Panc1 (cell line): ENCODE measurements around the gene HCFC1. TPM values are rescaled to one million over a fixed set of nuclear protein-coding genes. Genes with fewer than 3 reads are reported as not detected.

Source experiments
- ATAC-seq: fragments of 200-7000 bp; cut with Tn5 transposase; 2 replicates; pipeline ENCODE4 v1.9.1; 2020; ENCODE audit warnings: mild to moderate bottlenecking, moderate library complexity
- BruUV-seq: library from RNA; stranded (reverse); fragments of 400-500 nt; replicated peaks from 2 replicates; lab custom pipeline; 2021; lab: Mats Ljungman, UMichigan
- CTCF ChIA-PET: fragments of 300-600 bp; sonication (Branson Sonifier 250); formaldehyde crosslinking; loops from one replicate; lab custom pipeline; 2022; ENCODE audit warnings: antibody characterized with exemption; lab: Charles Lee
- POLR2A ChIA-PET: fragments of 300-600 bp; sonication (Branson Sonifier 250); formaldehyde crosslinking; loops from one replicate; lab custom pipeline; 2022; ENCODE audit warnings: antibody characterized with exemption; lab: Charles Lee
- DNase-seq: peaks from one replicate; pipeline ENCODE4 v3.0.0-alpha.2; 2010; ENCODE audit warnings: low read depth, low spot score
- H3K27ac ChIP-seq: 2 replicates; pipeline ENCODE4 v1.5.1; 2011; ENCODE audit warnings: mild to moderate bottlenecking, low read length, inconsistent platforms
- H3K27me3 ChIP-seq: fragments of 200-500 bp; sonication (Bioruptor generic); 2 replicates; pipeline ENCODE4 v1.6.0; 2014; ENCODE audit warnings: low read length, inconsistent platforms; ENCODE audit not compliant: control insufficient read depth, insufficient read depth
- H3K36me3 ChIP-seq: fragments of 200-500 bp; sonication (Bioruptor generic); 2 replicates; pipeline ENCODE4 v1.5.1; 2014; ENCODE audit warnings: inconsistent platforms, mild to moderate bottlenecking, low read length, moderate library complexity; ENCODE audit not compliant: control insufficient read depth, insufficient read depth
- H3K4me1 ChIP-seq: 2 replicates; pipeline ENCODE4 v1.5.1; 2011; ENCODE audit warnings: inconsistent platforms, mild to moderate bottlenecking, low read length, moderate library complexity; ENCODE audit not compliant: control insufficient read depth, insufficient read depth
- H3K4me3 ChIP-seq, 2 experiments: 2 replicates each; pipeline ENCODE4 v1.5.1; 2011 to 2012; ENCODE audit warnings: low read depth in 2 of 2, low read length in 2 of 2, mild to moderate bottlenecking in 2 of 2, inconsistent platforms in 1 of 2, moderate library complexity in 1 of 2
- H3K9me3 ChIP-seq: fragments of 200-500 bp; sonication (Bioruptor generic); 2 replicates; pipeline ENCODE4 v1.5.1; 2014; ENCODE audit warnings: low read depth, mild to moderate bottlenecking, inconsistent platforms, low read length, moderate library complexity; ENCODE audit not compliant: control insufficient read depth, insufficient read depth
- POLR2AphosphoS5 ChIP-seq: IDR thresholded peaks from 2 replicates; pipeline ENCODE4 v1.6.1; 2012; ENCODE audit warnings: mild to moderate bottlenecking, low read depth, low read length, moderate library complexity
- SIN3A ChIP-seq: IDR thresholded peaks from 2 replicates; pipeline ENCODE4 v1.6.1; 2012; ENCODE audit warnings: low read depth, mild to moderate bottlenecking, low read length, moderate library complexity, borderline replicate concordance; ENCODE audit not compliant: insufficient read depth
- TCF7L2 ChIP-seq: IDR thresholded peaks from 2 replicates; pipeline ENCODE4 v1.6.1; 2011; ENCODE audit warnings: mild to moderate bottlenecking, low read depth, low read length, inconsistent platforms
- in situ Hi-C: cut with HindIII; loops from 2 replicates; pipeline ENCODE4 v1.10.0; 2016; ENCODE audit warnings: low sequenced_read_pairs, low pct_unique_long_range_greater_than_20kb
- intact Hi-C: fragments of 100-400 bp; cut with micrococcal nuclease; formaldehyde crosslinking; loops from one replicate; pipeline ENCODE4 v1.10.0; 2022; ENCODE audit not compliant: unreplicated experiment
- total RNA-seq: library from RNA; stranded (reverse); gene quantifications from one replicate; pipeline ENCODE4 v1.2.1, GENCODE V29; 2021; ENCODE audit not compliant: unreplicated experiment
- TF ChIP-seq, protein P1 (sequence below), 2 experiments: IDR thresholded peaks; 2 replicates each; pipeline ENCODE4 v1.6.1; 2011 to 2012; ENCODE audit warnings: low read depth in 2 of 2, control low read depth in 1 of 2, low read length in 1 of 2, mild to moderate bottlenecking in 1 of 2, moderate library complexity in 1 of 2; ENCODE audit not compliant: insufficient read depth in 1 of 2
- TF ChIP-seq, protein P2 (sequence below): fragments of 450-650 bp; IDR thresholded peaks from 2 replicates; pipeline ENCODE4 v1.5.1; 2017; ENCODE audit warnings: mild to moderate bottlenecking

The HCFC1 gene
- total RNA-seq, 1 experiment from 2014 or later: 113 TPM

DNA sequence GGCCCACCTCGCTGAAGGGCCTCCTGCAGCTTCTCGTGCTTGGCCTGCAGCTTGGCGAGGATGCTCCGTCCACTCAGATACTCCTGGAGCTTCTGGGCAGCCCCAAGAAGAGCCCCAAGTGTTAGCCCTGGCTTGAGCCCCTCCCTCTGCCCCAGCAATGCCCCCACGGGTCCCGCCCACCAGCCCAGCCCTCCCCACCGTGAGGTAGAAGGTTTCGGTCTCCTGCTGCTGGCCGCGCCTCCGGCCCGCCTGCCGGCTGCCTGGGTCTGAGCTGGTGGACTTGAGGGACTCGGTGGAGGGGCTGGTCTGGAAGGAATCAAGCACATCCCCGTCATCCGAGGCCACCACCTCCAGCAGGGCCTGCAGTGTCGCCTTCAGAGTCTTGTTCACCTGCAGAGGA, 58.4 kb downstream of the HCFC1 start:
- intact Hi-C loops (no loop called here), in situ Hi-C loops (no loop called here)
- CTCF ChIA-PET: no interaction called here
- no peak for DNase-seq
- ATAC-seq: no peak
- no peaks in the 10 kb centered on the region for H3K36me3 ChIP-seq
- H3K27me3 ChIP-seq: no peaks in the 10 kb centered on the region
- POLR2A ChIA-PET: no interaction called here
- BruUV-seq: no TSS peak
- no peak overlapping the region for H3K27ac ChIP-seq
- H3K4me1 ChIP-seq: 0 out of 2 replicates have a peak, but pooled peaks cover 5% of the 10 kb centered on the region
- TF ChIP-seq SIN3A (no peak), POLR2AphosphoS5 (no peak), TCF7L2 (no peak)
- TF ChIP-seq, protein P1, sequence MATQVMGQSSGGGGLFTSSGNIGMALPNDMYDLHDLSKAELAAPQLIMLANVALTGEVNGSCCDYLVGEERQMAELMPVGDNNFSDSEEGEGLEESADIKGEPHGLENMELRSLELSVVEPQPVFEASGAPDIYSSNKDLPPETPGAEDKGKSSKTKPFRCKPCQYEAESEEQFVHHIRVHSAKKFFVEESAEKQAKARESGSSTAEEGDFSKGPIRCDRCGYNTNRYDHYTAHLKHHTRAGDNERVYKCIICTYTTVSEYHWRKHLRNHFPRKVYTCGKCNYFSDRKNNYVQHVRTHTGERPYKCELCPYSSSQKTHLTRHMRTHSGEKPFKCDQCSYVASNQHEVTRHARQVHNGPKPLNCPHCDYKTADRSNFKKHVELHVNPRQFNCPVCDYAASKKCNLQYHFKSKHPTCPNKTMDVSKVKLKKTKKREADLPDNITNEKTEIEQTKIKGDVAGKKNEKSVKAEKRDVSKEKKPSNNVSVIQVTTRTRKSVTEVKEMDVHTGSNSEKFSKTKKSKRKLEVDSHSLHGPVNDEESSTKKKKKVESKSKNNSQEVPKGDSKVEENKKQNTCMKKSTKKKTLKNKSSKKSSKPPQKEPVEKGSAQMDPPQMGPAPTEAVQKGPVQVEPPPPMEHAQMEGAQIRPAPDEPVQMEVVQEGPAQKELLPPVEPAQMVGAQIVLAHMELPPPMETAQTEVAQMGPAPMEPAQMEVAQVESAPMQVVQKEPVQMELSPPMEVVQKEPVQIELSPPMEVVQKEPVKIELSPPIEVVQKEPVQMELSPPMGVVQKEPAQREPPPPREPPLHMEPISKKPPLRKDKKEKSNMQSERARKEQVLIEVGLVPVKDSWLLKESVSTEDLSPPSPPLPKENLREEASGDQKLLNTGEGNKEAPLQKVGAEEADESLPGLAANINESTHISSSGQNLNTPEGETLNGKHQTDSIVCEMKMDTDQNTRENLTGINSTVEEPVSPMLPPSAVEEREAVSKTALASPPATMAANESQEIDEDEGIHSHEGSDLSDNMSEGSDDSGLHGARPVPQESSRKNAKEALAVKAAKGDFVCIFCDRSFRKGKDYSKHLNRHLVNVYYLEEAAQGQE (IDR thresholded peaks at IDR 0.05; ENCODE audit: insufficient read depth in 1 of 2, low read depth in 2 of 2, low read length in 1 of 2): no peak
- TF ChIP-seq, protein P2, sequence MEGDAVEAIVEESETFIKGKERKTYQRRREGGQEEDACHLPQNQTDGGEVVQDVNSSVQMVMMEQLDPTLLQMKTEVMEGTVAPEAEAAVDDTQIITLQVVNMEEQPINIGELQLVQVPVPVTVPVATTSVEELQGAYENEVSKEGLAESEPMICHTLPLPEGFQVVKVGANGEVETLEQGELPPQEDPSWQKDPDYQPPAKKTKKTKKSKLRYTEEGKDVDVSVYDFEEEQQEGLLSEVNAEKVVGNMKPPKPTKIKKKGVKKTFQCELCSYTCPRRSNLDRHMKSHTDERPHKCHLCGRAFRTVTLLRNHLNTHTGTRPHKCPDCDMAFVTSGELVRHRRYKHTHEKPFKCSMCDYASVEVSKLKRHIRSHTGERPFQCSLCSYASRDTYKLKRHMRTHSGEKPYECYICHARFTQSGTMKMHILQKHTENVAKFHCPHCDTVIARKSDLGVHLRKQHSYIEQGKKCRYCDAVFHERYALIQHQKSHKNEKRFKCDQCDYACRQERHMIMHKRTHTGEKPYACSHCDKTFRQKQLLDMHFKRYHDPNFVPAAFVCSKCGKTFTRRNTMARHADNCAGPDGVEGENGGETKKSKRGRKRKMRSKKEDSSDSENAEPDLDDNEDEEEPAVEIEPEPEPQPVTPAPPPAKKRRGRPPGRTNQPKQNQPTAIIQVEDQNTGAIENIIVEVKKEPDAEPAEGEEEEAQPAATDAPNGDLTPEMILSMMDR: no peak
- H3K4me3 ChIP-seq: no peak overlapping the region
- H3K9me3 ChIP-seq: no peaks in the 10 kb centered on the region

GRCh38 chrX:153911798-153912197, 59.8 kb downstream of the HCFC1 start:
- no peak overlapping the region for H3K4me3 ChIP-seq
- CTCF ChIA-PET: interaction anchor here (0.7 to 3.1 kb wide), 5 partner anchors 11 to 351 kb away, joined by 3 to 24 read pairs (median 7); no protein-coding TSS in a partner anchor

More at GRCh38 chrX:153911798-153912197, 59.8 kb downstream of the HCFC1 start:
- DNase-seq (no peak), ATAC-seq (no peak)
- TSS peak; percentile 35 for BruUV-seq
- in situ Hi-C loops (no loop called here), intact Hi-C loops (no loop called here)
- Histone ChIP-seq H3K36me3 (no peaks in the 10 kb centered on the region), H3K9me3 (no peaks in the 10 kb centered on the region), H3K27ac (no peak overlapping the region), H3K27me3 (no peaks in the 10 kb centered on the region), H3K4me1 (peaks cover 9% of the 10 kb centered on the region; the same call in 1 of the 2 replicates)
- TF ChIP-seq SIN3A: no peak
- TF ChIP-seq POLR2AphosphoS5: no peak
- TF ChIP-seq, protein P2: no peak
- TF ChIP-seq, protein P1 (IDR thresholded peaks at IDR 0.05; ENCODE audit: insufficient read depth in 1 of 2, low read depth in 2 of 2, low read length in 1 of 2): no peak
- no peak for TF ChIP-seq TCF7L2
- POLR2A ChIA-PET: no interaction called here
